ENCODE measurements around the gene NCBP3.

NCBP3 gene

GRCh38 chr17:3808701-3809100 lies 37.3 kb downstream of the NCBP3 start:
- H3K36me3 ChIP-seq = peaks cover 73% of the 10 kb centered on the region
- no peaks in the 10 kb centered on the region for H3K9me3 ChIP-seq
- H3K27me3 ChIP-seq = no peaks in the 10 kb centered on the region
- no peak overlapping the region for H3K4me3 ChIP-seq (ENCODE audit: low read depth in 1 of 2, low read length in 1 of 2)
- H3K4me1 ChIP-seq (ENCODE audit: control insufficient read depth in 1 of 2, insufficient read depth in 1 of 2, low read depth in 1 of 2, low read length in 1 of 2) = peaks cover 10 to 11% of the 10 kb centered on the region in 2 experiments
- no peak overlapping the region for H3K27ac ChIP-seq
- TF ChIP-seq, protein P1, sequence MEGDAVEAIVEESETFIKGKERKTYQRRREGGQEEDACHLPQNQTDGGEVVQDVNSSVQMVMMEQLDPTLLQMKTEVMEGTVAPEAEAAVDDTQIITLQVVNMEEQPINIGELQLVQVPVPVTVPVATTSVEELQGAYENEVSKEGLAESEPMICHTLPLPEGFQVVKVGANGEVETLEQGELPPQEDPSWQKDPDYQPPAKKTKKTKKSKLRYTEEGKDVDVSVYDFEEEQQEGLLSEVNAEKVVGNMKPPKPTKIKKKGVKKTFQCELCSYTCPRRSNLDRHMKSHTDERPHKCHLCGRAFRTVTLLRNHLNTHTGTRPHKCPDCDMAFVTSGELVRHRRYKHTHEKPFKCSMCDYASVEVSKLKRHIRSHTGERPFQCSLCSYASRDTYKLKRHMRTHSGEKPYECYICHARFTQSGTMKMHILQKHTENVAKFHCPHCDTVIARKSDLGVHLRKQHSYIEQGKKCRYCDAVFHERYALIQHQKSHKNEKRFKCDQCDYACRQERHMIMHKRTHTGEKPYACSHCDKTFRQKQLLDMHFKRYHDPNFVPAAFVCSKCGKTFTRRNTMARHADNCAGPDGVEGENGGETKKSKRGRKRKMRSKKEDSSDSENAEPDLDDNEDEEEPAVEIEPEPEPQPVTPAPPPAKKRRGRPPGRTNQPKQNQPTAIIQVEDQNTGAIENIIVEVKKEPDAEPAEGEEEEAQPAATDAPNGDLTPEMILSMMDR (IDR thresholded peaks at IDR 0.05) = no peak

DNA sequence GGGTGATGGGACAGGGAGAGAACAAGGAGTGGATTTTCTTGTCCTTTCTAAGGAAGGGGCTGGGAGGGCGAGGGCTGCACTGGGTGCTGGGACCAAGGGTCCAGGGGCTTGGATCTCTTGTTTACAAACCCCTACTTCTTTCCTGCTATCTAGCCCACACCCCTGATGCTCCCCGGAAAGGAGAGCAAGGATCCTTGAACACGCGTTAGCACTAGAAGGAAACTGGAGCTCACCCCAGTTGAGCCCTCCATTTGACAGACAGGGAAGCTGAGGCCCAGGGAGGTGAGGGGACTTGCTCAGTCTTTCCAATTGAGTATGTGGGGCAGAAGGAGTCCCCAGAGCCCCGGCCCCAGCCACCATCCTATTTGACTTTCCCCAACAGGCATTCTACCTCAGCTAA lies 40.5 kb downstream of the NCBP3 start:
- no peaks in the 10 kb centered on the region for H3K9me3 ChIP-seq
- H3K27me3 ChIP-seq = no peaks in the 10 kb centered on the region
- H3K36me3 ChIP-seq = peaks cover 42% of the 10 kb centered on the region
- H3K4me1 ChIP-seq (ENCODE audit: control insufficient read depth in 1 of 2, insufficient read depth in 1 of 2, low read depth in 1 of 2, low read length in 1 of 2) = peaks cover 41 to 42% of the 10 kb centered on the region in 2 experiments
- no peak overlapping the region for H3K27ac ChIP-seq
- TF ChIP-seq, protein P1 (IDR thresholded peaks at IDR 0.05) = no peak
- no peak overlapping the region for H3K4me3 ChIP-seq (ENCODE audit: low read depth in 1 of 2, low read length in 1 of 2)

DNA sequence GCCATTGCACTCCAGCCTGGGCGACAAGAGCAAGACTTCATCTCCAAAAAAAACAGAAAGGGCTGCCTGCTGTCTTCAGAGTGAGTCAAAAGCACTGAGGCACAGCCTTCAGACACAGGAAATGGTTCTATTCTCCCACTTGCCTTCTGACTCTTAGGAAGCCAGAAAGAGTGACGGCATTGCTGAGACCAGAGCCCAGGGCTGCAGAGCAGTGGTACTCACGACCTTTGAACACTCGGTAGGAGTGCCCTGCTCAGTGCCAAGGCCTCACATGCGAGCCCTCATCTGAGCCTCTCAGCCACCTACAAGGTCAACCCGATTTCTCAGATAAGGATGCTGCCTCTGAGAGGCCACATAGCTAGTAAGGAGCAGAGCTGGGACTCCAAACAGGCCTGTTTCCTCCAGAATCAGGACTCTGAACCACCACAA lies 41.5 kb downstream of the NCBP3 start:
- no peaks in the 10 kb centered on the region for H3K9me3 ChIP-seq
- H3K36me3 ChIP-seq = peaks cover 33% of the 10 kb centered on the region
- H3K4me1 ChIP-seq (ENCODE audit: control insufficient read depth in 1 of 2, insufficient read depth in 1 of 2, low read depth in 1 of 2, low read length in 1 of 2) = peaks cover 52% of the 10 kb centered on the region in 2 experiments
- no peaks in the 10 kb centered on the region for H3K27me3 ChIP-seq
- peak overlapping the region; percentile 94 for H3K27ac ChIP-seq
- no peak overlapping the region for H3K4me3 ChIP-seq (ENCODE audit: low read depth in 1 of 2, low read length in 1 of 2)
- TF ChIP-seq, protein P1 (IDR thresholded peaks at IDR 0.05) = no peak

DNA sequence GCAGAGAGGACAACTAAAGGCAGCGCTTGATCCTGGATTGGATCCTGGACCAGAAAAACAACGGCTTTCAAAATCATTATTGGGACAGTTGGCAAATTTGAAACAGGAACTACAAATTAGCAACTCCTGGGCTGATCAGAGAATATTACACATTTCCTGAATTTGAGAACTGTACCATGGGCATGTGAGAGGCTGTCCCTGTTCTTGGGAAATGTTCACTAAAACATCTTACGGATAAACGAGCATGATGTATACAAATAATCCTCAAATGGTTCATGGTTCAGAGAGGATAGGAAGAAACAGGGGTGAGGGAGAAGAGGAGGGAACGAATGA lies 42.8 kb downstream of the NCBP3 start:
- H3K9me3 ChIP-seq = no peaks in the 10 kb centered on the region
- TF ChIP-seq, protein P1 (IDR thresholded peaks at IDR 0.05) = no peak
- peaks cover 64 to 65% of the 10 kb centered on the region in 2 experiments for H3K4me1 ChIP-seq (ENCODE audit: control insufficient read depth in 1 of 2, insufficient read depth in 1 of 2, low read depth in 1 of 2, low read length in 1 of 2)

GRCh38 chr17:3802461-3803307 lies 43.4 kb downstream of the NCBP3 start:
- H3K36me3 ChIP-seq = peaks cover 15% of the 10 kb centered on the region
- peak overlapping the region; percentile 94 for H3K27ac ChIP-seq
- peak overlapping the region; percentile 29 to 32 for H3K4me3 ChIP-seq (ENCODE audit: low read depth in 1 of 2, low read length in 1 of 2)
- no peaks in the 10 kb centered on the region for H3K9me3 ChIP-seq
- peaks cover 65 to 68% of the 10 kb centered on the region in 2 experiments for H3K4me1 ChIP-seq (ENCODE audit: control insufficient read depth in 1 of 2, insufficient read depth in 1 of 2, low read depth in 1 of 2, low read length in 1 of 2)
- no peaks in the 10 kb centered on the region for H3K27me3 ChIP-seq
- TF ChIP-seq, protein P1 (IDR thresholded peaks at IDR 0.05) = no peak

More for the DNA sequence above, 42.8 kb downstream of the NCBP3 start:
- Histone ChIP-seq H3K4me3 (ENCODE audit: low read depth in 1 of 2, low read length in 1 of 2) (peak overlapping the region; percentile 29 to 32), H3K27ac (peak overlapping the region; percentile 94), H3K27me3 (no peaks in the 10 kb centered on the region), H3K36me3 (peaks cover 21% of the 10 kb centered on the region)
